GM23338 (cell line): ENCODE data around the gene SFXN1.

Experiments
- CTCF ChIP-seq, 2 experiments: fragments of 200-600 bp in 1 of 2; sonication (generic) in 1 of 2; conservative IDR thresholded peaks; 2 replicates each; pipeline versions ENCODE4 v1.5.1 to v1.6.1; 2016 to 2017; ENCODE audit warnings: antibody characterized with exemption in 2 of 2, low read depth in 2 of 2, mild to moderate bottlenecking in 2 of 2, moderate library complexity in 1 of 2
- EZH2 ChIP-seq: fragments of 200-600 bp; sonication (generic); IDR thresholded peaks from one replicate; pipeline ENCODE4 v1.8.0; 2017; ENCODE audit warnings: antibody characterized with exemption, mild to moderate bottlenecking, low read depth; ENCODE audit not compliant: unreplicated experiment
- EZH2phosphoT487 ChIP-seq: fragments of 200-600 bp; sonication (generic); IDR thresholded peaks from one replicate; pipeline ENCODE4 v1.8.1; 2018; ENCODE audit warnings: antibody characterized with exemption; ENCODE audit not compliant: unreplicated experiment
- POLR2AphosphoS5 ChIP-seq: IDR thresholded peaks from 2 replicates; pipeline ENCODE4 v1.6.1; 2016; ENCODE audit warnings: antibody characterized with exemption, low read depth
- STAT1 ChIP-seq: IDR thresholded peaks from one replicate; pipeline ENCODE4 v1.6.1; 2016; ENCODE audit warnings: antibody characterized with exemption; ENCODE audit not compliant: unreplicated experiment
- ZNF462 ChIP-seq: fragments of 250-450 bp; sonication (Bioruptor Pico); IDR thresholded peaks from 2 replicates; pipeline ENCODE4 v1.5.0; 2020; ENCODE audit warnings: mild to moderate bottlenecking, moderate library complexity

GRCh38 chr5:175551266-175551665 lies 72.9 kb downstream of the SFXN1 start:
- TF ChIP-seq CTCF (conservative IDR thresholded peaks at IDR 0.05; ENCODE audit: low read depth in 2 of 2) (no peak), EZH2 (no peak), EZH2phosphoT487 (no peak), STAT1 (no peak), POLR2AphosphoS5 (no peak), ZNF462 (CRISPR knock-in tag) (no peak)
